Memory B cell (primary cell): Measurements from ENCODE around the gene MRPL18.
"Not testable (repeated sequence)": the region's sequence is repeated elsewhere in the genome, so short reads cannot be mapped to it uniquely, and the experiment has no call there.

Experiments
- ATAC-seq: fragments of 150-1000 bp; cut with Tn5 transposase; 2 replicates; pipeline ENCODE4 v1.10.0; 2021; ENCODE audit warnings: low read depth, mild to moderate bottlenecking, moderate library complexity
- DNase-seq, 2 donors: peaks; one replicate each; pipeline ENCODE4 v3.0.0; 2022; ENCODE audit warnings: low spot score in 2 of 2
- H3K27ac Mint-ChIP-seq: one replicate; pipeline ENCODE4 v1.8.0; 2022; ENCODE audit warnings: mild to moderate bottlenecking, moderate library complexity, mixed read lengths
- H3K27me3 Mint-ChIP-seq: one replicate; pipeline ENCODE4 v1.8.0; 2022; ENCODE audit warnings: mixed read lengths
- H3K36me3 Mint-ChIP-seq: one replicate; pipeline ENCODE4 v1.8.0; 2022; ENCODE audit warnings: mild to moderate bottlenecking, mixed read lengths
- H3K4me1 Mint-ChIP-seq: one replicate; pipeline ENCODE4 v1.8.0; 2022; ENCODE audit warnings: mixed read lengths
- H3K4me3 Mint-ChIP-seq: one replicate; pipeline ENCODE4 v1.8.0; 2022; ENCODE audit warnings: mild to moderate bottlenecking, moderate library complexity, mixed read lengths
- H3K9me3 Mint-ChIP-seq: one replicate; pipeline ENCODE4 v1.8.0; 2022; ENCODE audit warnings: mixed read lengths

MRPL18 gene

DNA sequence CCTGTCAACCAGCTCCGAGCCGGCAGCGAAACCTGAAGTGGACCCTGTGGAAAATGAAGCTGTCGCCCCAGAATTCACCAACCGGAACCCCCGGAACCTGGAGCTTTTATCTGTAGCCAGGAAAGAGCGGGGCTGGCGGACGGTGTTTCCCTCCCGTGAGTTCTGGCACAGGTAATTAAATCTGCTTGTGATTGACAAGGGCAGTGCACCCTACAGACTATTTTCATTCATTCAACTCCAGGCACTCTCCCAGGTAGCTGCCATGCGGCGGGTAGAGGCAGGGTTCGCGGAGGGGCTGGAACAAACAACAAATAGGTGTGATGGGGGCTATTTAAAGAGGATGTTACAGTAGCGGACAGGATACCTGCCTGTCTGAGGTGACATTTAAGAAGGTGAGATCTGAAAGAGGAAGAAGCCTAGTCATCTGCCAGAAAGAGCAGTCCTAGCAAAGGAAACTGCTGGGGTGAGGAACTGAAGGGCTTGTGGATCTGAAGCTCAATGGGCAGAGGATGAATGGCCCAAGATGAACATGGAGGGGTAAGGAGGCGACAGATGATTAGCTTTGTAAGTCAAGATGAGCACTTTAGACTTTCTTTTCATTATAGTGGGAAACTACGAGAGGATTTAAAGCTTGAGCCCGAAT is 810 bp downstream of the MRPL18 start:
- Mint-ChIP-seq H3K36me3 (peaks cover 18% of the 10 kb centered on the region), H3K4me1 (peaks cover 23% of the 10 kb centered on the region), H3K27me3 (no peaks in the 10 kb centered on the region), H3K9me3 (no peaks in the 10 kb centered on the region), H3K4me3 (peak overlapping the region; percentile 99), H3K27ac (peak overlapping the region; percentile 92)
- no peak for ATAC-seq
- DNase-seq, result peak; percentile 7 to 19

GRCh38 chr6:159794976-159795375 is 4.7 kb downstream of the MRPL18 start:
- H3K27me3 Mint-ChIP-seq, ATAC-seq, H3K9me3 Mint-ChIP-seq, DNase-seq, H3K27ac Mint-ChIP-seq, H3K4me3 Mint-ChIP-seq: not testable (repeated sequence)
- peaks cover 25% of the 10 kb centered on the region for H3K36me3 Mint-ChIP-seq
- peaks cover 12% of the 10 kb centered on the region for H3K4me1 Mint-ChIP-seq

- Mint-ChIP-seq H3K36me3 (peaks cover 18% of the 10 kb centered on the region), H3K4me1 (peaks cover 5% of the 10 kb centered on the region), H3K9me3 (no peaks in the 10 kb centered on the region), H3K27ac (no peak overlapping the region), H3K27me3 (no peaks in the 10 kb centered on the region), H3K4me3 (no peak overlapping the region)
- ATAC-seq, result no peak
- DNase-seq, result no peak
Observed at GRCh38 chr6:159797554-159797953, 7.3 kb downstream of the MRPL18 start.

DNA sequence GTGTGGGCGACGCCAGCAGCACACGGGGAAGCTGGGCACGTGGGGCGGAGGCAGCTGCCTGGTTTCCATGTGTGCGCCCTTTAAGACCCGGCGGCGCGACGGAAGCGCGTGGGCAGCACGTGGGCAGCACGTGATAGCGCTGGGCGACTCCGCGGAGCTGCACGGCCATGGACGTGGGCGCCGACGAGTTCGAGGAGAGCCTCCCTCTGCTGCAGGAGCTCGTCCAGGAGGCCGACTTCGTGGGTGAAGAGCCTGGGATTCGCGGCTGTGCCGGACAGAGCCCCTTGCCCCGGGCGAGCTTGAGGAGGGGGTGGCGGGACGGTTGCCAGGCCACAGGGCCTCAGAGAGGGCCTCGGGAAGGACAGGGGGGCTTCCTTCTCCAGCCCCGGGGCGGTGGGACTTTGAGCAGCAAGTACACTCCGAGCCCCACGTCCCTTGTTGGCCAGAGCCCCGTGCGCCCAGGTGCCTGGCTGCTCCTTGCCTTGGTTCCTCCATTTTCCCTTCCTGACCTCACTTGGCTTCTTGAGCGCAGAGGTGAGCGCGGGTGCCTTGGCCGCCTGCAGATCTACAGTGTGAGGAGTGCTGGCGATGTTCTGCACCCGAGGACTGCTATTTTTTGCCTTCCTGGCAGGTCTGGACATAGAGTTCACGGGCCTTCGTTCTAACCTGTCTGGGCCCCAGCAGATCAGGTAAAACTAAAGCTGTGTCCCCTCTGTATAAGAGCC is 10.0 kb downstream of the MRPL18 start, which contains the start of gene PNLDC1:
Gene PNLDC1, plus strand, starts transcription at position 136 of the 725 bp plus-strand sequence. Its CDS starts 32 bp downstream, at position 168.
- Mint-ChIP-seq H3K9me3 (no peaks in the 10 kb centered on the region), H3K4me3 (no peak within 1 kb of the TSS), H3K36me3 (peaks cover 13% of the 10 kb centered on the region), H3K27ac (no peak within 1 kb of the TSS), H3K4me1 (peaks cover 2% of the 10 kb centered on the region), H3K27me3 (no peaks in the 10 kb centered on the region)
- ATAC-seq (no peak), DNase-seq (no peak)

DNA sequence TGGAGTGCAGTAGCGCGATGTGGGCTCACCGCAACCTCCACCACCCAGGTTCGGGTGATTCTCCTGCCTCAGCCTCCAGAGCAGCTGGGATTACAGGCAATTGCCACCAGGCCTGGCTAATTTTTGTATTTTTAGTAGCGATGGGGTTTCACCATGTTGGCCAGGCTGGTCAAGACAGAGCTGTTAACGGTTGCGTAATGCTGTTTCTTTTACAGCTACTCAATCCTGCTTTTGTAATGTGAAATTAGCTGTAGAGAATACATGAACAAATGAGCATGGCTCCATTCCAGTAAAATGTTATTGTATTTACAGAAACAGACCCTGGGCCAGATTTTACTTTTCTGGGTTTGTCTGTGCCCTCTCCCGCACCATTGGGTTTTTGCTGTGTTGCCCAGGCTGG is 11.7 kb downstream of the MRPL18 start:
- DNase-seq (no peak), ATAC-seq (no peak)
- peaks cover 12% of the 10 kb centered on the region for H3K36me3 Mint-ChIP-seq
- H3K27ac Mint-ChIP-seq, result no peak overlapping the region
- H3K27me3 Mint-ChIP-seq, result no peaks in the 10 kb centered on the region
- no peaks in the 10 kb centered on the region for H3K4me1 Mint-ChIP-seq
- no peak overlapping the region for H3K4me3 Mint-ChIP-seq
- H3K9me3 Mint-ChIP-seq, result no peaks in the 10 kb centered on the region

DNA sequence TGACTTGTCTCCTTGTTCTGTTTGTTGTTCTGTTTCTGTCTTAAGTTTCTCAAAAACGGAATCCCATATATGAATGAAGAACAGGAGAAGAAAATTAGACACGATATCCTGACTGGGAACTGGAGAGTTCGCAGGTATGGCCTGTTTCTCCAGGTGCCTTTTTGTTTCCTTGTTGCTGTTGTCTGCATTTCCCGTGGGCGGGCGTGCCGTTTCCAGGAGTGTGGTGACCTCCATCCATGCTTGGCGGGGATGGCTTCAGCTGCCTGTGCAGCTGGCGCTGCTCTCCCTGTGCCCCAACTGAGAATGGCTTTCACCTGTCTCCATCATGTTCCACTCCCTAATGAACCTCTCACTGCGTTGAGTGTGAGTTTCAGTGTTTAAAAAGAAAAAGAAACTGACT is 14.2 kb downstream of the MRPL18 start:
- Mint-ChIP-seq H3K9me3 (no peaks in the 10 kb centered on the region), H3K4me1 (peaks cover 1% of the 10 kb centered on the region), H3K4me3 (no peak overlapping the region), H3K27ac (no peak overlapping the region), H3K36me3 (peaks cover 6% of the 10 kb centered on the region), H3K27me3 (no peaks in the 10 kb centered on the region)
- ATAC-seq, result no peak
- no peak for DNase-seq

GRCh38 chr6:159805440-159806020 is 15.3 kb downstream of the MRPL18 start:
- H3K4me3 Mint-ChIP-seq, result no peak overlapping the region
- H3K27ac Mint-ChIP-seq, result no peak overlapping the region
- H3K9me3 Mint-ChIP-seq, result no peaks in the 10 kb centered on the region
- H3K27me3 Mint-ChIP-seq, result no peaks in the 10 kb centered on the region
- no peak for DNase-seq
- ATAC-seq, result no peak
- peaks cover 5% of the 10 kb centered on the region for H3K4me1 Mint-ChIP-seq
- peaks cover 3% of the 10 kb centered on the region for H3K36me3 Mint-ChIP-seq

GRCh38 chr6:159806021-159806458 is 15.8 kb downstream of the MRPL18 start:
- DNase-seq (no peak), ATAC-seq (no peak)
- Mint-ChIP-seq H3K27me3 (no peaks in the 10 kb centered on the region), H3K27ac (no peak overlapping the region), H3K9me3 (no peaks in the 10 kb centered on the region), H3K4me1 (peaks cover 5% of the 10 kb centered on the region), H3K36me3 (peaks cover 2% of the 10 kb centered on the region), H3K4me3 (no peak overlapping the region)

- Mint-ChIP-seq H3K9me3 (no peaks in the 10 kb centered on the region), H3K27me3 (no peaks in the 10 kb centered on the region), H3K4me3 (no peak overlapping the region)
Observed at GRCh38 chr6:159807150-159807858, 17.0 kb downstream of the MRPL18 start.

DNA sequence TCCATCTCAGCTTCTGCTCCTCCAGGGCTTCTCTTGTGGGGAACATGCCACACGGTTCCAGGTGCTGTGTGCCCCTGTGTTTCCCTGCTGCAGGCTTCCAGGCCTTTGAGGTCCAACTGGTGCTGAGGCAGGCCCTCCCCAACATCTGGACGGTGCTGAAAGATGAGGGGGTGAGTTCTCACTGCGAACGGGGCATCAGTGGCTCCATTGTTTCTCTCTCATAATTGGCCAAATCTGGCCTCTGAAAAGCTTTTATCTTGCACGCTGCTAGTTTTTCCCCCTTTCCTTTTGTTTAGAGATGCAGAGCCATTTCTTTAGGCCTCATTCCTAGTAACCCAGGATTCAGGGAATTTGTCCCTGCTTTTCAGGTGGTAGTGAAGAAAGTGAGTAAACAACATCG is 18.4 kb downstream of the MRPL18 start:
- H3K27ac Mint-ChIP-seq, result no peak overlapping the region
- DNase-seq, result no peak
- peaks cover 9% of the 10 kb centered on the region for H3K4me1 Mint-ChIP-seq
- peaks cover 2% of the 10 kb centered on the region for H3K36me3 Mint-ChIP-seq
- no peaks in the 10 kb centered on the region for H3K27me3 Mint-ChIP-seq
- no peak overlapping the region for H3K4me3 Mint-ChIP-seq
- ATAC-seq, result no peak
- no peaks in the 10 kb centered on the region for H3K9me3 Mint-ChIP-seq

More at GRCh38 chr6:159807150-159807858, 17.0 kb downstream of the MRPL18 start:
- no peak for DNase-seq
- Mint-ChIP-seq H3K36me3 (peaks cover 2% of the 10 kb centered on the region), H3K4me1 (peaks cover 9% of the 10 kb centered on the region), H3K27ac (no peak overlapping the region)
- ATAC-seq, result no peak

GRCh38 chr6:159809149-159809548 is 18.9 kb downstream of the MRPL18 start:
- peaks cover 9% of the 10 kb centered on the region for H3K4me1 Mint-ChIP-seq
- no peak overlapping the region for H3K27ac Mint-ChIP-seq
- no peaks in the 10 kb centered on the region for H3K27me3 Mint-ChIP-seq
- no peak for DNase-seq
- no peak for ATAC-seq
- H3K36me3 Mint-ChIP-seq, result peaks cover 2% of the 10 kb centered on the region
- no peak overlapping the region for H3K4me3 Mint-ChIP-seq
- no peaks in the 10 kb centered on the region for H3K9me3 Mint-ChIP-seq

DNA sequence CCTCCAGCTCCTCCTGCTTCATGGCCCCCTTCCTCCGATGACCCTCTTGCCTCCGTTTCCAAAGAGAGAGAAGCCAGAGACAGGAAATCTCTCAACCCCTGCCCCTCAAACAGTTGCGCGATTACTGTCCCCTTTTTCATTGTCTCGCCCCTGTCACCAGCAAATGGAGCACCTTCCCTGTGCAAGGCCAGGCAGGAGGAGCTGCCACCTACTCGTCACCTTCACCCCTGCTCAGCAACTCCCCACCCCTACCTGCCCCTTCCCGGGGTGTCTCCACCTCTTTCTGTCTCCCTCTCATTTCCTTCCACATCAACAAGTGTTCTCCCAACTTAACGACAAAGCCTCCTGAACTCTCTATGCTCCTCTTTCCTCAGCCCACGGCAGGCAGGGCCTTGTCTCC is 23.5 kb downstream of the MRPL18 start:
- DNase-seq (no peak), ATAC-seq (no peak)
- no peak overlapping the region for H3K27ac Mint-ChIP-seq
- H3K4me3 Mint-ChIP-seq, result no peak overlapping the region
- no peaks in the 10 kb centered on the region for H3K27me3 Mint-ChIP-seq
- peaks cover 9% of the 10 kb centered on the region for H3K4me1 Mint-ChIP-seq
- no peaks in the 10 kb centered on the region for H3K9me3 Mint-ChIP-seq
- peaks cover 2% of the 10 kb centered on the region for H3K36me3 Mint-ChIP-seq

DNA sequence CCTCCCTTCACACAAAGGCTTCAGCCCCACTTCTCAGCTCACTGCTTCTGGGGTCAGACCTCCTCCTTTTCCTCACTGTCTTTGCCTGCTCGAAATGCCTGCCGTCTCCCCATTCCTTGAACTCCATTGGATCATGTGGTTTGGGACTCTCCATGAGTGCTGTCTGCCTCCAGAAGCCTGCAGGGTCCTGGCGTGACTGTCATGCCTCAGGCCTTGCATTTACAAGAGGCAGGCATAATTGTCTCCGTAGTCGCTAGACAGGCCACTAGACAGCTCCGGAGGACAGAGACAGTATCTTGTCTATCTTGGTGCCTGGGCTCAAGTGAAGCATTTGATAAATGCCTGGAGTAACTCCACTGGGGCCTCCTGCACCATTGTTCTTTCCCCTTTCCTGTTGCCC is 25.1 kb downstream of the MRPL18 start:
- H3K4me3 Mint-ChIP-seq, result no peak overlapping the region
- H3K27ac Mint-ChIP-seq, result no peak overlapping the region
- DNase-seq, result no peak
- no peaks in the 10 kb centered on the region for H3K27me3 Mint-ChIP-seq
- H3K9me3 Mint-ChIP-seq, result no peaks in the 10 kb centered on the region
- no peak for ATAC-seq
- peaks cover 16% of the 10 kb centered on the region for H3K4me1 Mint-ChIP-seq
- H3K36me3 Mint-ChIP-seq, result peaks cover 6% of the 10 kb centered on the region

- not testable (repeated sequence) for ATAC-seq, H3K27ac Mint-ChIP-seq, H3K36me3 Mint-ChIP-seq, H3K4me3 Mint-ChIP-seq, H3K9me3 Mint-ChIP-seq, DNase-seq, H3K27me3 Mint-ChIP-seq
- peaks cover 16% of the 10 kb centered on the region for H3K4me1 Mint-ChIP-seq
Observed at GRCh38 chr6:159816775-159817174, 26.5 kb downstream of the MRPL18 start.
